ENCODE data around the gene NR1D1.

The NR1D1 gene

DNA sequence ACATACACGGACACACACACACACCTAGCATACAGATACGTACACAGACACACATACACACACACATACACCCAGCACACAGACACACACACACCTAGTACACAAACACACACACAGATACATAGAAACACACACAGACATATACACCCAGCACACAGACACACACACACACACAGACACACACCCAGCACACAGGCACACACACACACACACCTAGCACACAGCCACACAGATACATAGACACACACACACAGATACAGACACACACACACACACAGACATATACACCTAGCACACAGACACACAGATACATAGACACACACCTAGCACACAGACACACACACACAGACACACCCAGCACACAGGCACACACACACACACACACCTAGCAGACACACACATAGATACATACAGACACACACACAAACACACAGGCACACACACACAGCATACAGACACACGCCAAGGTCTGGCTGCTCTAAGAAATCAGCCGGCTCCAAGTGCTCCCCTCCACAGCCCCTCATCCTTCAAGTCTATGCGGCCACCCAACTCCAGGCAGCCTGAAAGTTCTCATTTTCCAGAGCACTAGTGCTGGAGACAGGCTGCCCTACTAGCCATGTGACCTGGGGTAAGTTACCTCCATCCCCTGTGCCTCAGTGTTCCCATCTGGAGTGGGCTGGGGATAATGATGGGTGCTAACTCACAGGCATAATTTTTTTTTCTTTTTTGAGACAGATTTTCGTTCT is 13.2 kb downstream of the NR1D1 start:
- Histone ChIP-seq H3K27ac (ENCODE audit: low read length) (peak overlapping the region; percentile 62), H3K9me3 (ENCODE audit: control insufficient read depth in 2 of 2, low read length in 2 of 2) (no peaks in the 10 kb centered on the region), H3K4me1 (ENCODE audit: control insufficient read depth, insufficient read depth, low read length) (peaks cover 45% of the 10 kb centered on the region), H3K9ac (ENCODE audit: low read length in 2 of 2) (no peak overlapping the region), H3K27me3 (ENCODE audit: control insufficient read depth in 1 of 2, insufficient read depth in 2 of 2, low read length in 2 of 2) (no peaks in the 10 kb centered on the region), H3K4me3 (ENCODE audit: low read length in 2 of 2) (no peak overlapping the region), H3K36me3 (ENCODE audit: control insufficient read depth in 2 of 2, insufficient read depth in 2 of 2, low read length in 2 of 2) (peaks cover 43 to 50% of the 10 kb centered on the region in 2 donors)

DNA sequence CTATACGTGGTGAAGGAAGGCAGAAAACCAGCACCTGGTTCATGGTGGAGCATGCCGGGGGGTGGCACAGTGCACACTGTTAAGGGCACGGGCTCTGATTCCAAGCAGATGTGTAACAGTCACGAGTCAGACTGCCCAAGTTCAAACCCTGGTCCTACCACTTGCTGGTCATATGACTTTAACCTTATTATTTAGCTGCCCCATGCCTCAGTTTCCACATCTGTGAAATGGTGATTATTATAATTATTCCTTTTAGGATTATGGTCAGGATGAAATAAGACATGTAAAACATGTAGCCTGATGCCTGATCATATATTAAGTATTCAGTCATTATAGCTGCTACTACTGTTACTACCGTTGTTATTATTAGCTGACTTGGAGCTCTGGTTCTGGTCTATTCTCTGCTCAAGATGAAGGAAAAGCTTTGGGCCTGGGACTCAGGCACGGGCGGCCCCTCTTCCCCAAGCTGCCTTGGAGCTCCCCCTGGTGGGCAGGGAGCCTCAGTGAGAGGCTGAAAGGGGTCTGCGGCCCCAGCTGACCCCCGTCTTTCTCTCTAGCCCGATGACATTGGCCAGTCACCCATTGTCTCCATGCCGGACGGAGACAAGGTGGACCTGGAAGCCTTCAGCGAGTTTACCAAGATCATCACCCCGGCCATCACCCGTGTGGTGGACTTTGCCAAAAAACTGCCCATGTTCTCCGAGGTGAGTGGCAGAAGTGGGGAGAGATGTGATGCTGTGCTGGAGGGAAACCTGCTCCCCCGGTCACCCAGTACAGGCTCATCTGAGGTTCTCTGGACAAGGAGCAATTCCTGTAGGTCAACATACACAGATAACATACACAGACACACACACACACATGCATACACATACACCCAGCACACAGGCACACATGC is 14.0 kb downstream of the NR1D1 start:
- peaks cover 43 to 50% of the 10 kb centered on the region in 2 donors for H3K36me3 ChIP-seq (ENCODE audit: control insufficient read depth in 2 of 2, insufficient read depth in 2 of 2, low read length in 2 of 2)
- no peaks in the 10 kb centered on the region for H3K27me3 ChIP-seq (ENCODE audit: control insufficient read depth in 1 of 2, insufficient read depth in 2 of 2, low read length in 2 of 2)
- peaks cover 37% of the 10 kb centered on the region for H3K4me1 ChIP-seq (ENCODE audit: control insufficient read depth, insufficient read depth, low read length)
- peak overlapping the region; percentile 62 for H3K27ac ChIP-seq (ENCODE audit: low read length)
- H3K4me3 ChIP-seq (ENCODE audit: low read length in 2 of 2): peak overlapping the region in 1 of 2 donors; percentile 19
- H3K9me3 ChIP-seq (ENCODE audit: control insufficient read depth in 2 of 2, low read length in 2 of 2): no peaks in the 10 kb centered on the region
- H3K9ac ChIP-seq (ENCODE audit: low read length in 2 of 2): peak overlapping the region in 1 of 2 donors; percentile 22

DNA sequence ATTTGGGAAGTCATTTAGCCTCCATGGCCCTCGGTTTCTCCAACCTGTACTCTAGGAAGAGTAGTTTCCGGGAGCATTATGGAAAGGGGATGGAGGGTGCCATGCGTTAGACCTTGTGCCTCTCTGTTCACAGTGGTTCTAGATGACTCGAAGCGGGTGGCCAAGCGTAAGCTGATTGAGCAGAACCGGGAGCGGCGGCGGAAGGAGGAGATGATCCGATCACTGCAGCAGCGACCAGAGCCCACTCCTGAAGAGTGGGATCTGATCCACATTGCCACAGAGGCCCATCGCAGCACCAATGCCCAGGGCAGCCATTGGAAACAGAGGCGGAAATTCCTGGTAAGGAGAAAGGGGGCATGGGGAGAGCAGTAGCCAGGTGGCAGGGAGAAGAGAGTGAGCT is 15.9 kb downstream of the NR1D1 start:
- Histone ChIP-seq H3K9me3 (ENCODE audit: control insufficient read depth in 2 of 2, low read length in 2 of 2) (no peaks in the 10 kb centered on the region), H3K9ac (ENCODE audit: low read length in 2 of 2) (no peak overlapping the region), H3K4me1 (ENCODE audit: control insufficient read depth, insufficient read depth, low read length) (peaks cover 19% of the 10 kb centered on the region), H3K27me3 (ENCODE audit: control insufficient read depth in 1 of 2, insufficient read depth in 2 of 2, low read length in 2 of 2) (no peaks in the 10 kb centered on the region), H3K4me3 (ENCODE audit: low read length in 2 of 2) (no peak overlapping the region), H3K36me3 (ENCODE audit: control insufficient read depth in 2 of 2, insufficient read depth in 2 of 2, low read length in 2 of 2) (peaks cover 46 to 53% of the 10 kb centered on the region in 2 donors), H3K27ac (ENCODE audit: low read length) (peak overlapping the region; percentile 18)

DNA sequence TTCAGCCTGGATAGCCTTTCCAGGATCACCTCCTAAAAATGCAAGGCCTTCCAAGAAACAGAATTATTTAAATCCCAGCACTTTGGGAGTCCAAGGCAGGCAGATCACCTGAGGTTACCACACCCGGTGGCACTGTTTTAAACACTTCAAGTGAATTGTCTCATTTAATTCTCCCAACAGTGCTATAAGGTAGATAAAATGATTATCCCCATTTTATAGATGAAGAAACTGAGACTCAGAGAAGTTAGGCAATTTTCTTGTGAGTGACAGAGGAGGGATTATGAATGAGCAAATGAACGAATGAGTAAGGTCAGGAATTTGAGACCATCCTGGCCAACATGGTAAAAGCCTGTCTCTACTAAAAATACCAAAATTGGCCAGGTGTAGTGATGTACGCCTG is 20.8 kb downstream of the NR1D1 start:
- H3K4me1 ChIP-seq (ENCODE audit: control insufficient read depth, insufficient read depth, low read length): peaks cover 27% of the 10 kb centered on the region
- no peaks in the 10 kb centered on the region for H3K27me3 ChIP-seq (ENCODE audit: control insufficient read depth in 1 of 2, insufficient read depth in 2 of 2, low read length in 2 of 2)
- H3K9ac ChIP-seq (ENCODE audit: low read length in 2 of 2): no peak overlapping the region
- peaks cover 25 to 40% of the 10 kb centered on the region in 2 donors for H3K36me3 ChIP-seq (ENCODE audit: control insufficient read depth in 2 of 2, insufficient read depth in 2 of 2, low read length in 2 of 2)
- no peaks in the 10 kb centered on the region for H3K9me3 ChIP-seq (ENCODE audit: control insufficient read depth in 2 of 2, low read length in 2 of 2)
- H3K4me3 ChIP-seq (ENCODE audit: low read length in 2 of 2): no peak overlapping the region
- no peak overlapping the region for H3K27ac ChIP-seq (ENCODE audit: low read length)

DNA sequence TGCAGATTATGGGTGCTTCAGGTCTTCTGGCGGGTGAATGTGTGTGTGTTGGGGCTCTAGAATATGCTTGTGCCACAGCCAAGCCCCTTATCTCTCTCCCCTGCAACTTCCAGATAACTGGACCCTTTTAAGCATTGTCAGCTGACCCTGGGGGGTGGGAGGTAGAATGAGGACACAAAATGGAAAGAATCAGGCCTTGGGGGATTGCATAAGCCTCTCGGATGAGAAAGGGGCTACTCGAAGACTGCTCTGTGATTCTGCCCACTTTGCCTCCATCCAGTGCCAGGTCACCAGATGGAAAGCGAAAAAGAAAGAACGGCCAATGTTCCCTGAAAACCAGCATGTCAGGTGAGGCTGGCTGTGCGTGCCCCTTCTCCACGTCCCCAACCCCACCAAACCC is 23.8 kb downstream of the NR1D1 start:
- Histone ChIP-seq H3K4me3 (ENCODE audit: low read length in 2 of 2) (no peak overlapping the region), H3K9me3 (ENCODE audit: control insufficient read depth in 2 of 2, low read length in 2 of 2) (no peaks in the 10 kb centered on the region), H3K36me3 (ENCODE audit: control insufficient read depth in 2 of 2, insufficient read depth in 2 of 2, low read length in 2 of 2) (peaks cover 14 to 29% of the 10 kb centered on the region in 2 donors), H3K27me3 (ENCODE audit: control insufficient read depth in 1 of 2, insufficient read depth in 2 of 2, low read length in 2 of 2) (no peaks in the 10 kb centered on the region), H3K27ac (ENCODE audit: low read length) (peak overlapping the region; percentile 93), H3K4me1 (ENCODE audit: control insufficient read depth, insufficient read depth, low read length) (peaks cover 56% of the 10 kb centered on the region), H3K9ac (ENCODE audit: low read length in 2 of 2) (peak overlapping the region in 1 of 2 donors; percentile 8)

DNA sequence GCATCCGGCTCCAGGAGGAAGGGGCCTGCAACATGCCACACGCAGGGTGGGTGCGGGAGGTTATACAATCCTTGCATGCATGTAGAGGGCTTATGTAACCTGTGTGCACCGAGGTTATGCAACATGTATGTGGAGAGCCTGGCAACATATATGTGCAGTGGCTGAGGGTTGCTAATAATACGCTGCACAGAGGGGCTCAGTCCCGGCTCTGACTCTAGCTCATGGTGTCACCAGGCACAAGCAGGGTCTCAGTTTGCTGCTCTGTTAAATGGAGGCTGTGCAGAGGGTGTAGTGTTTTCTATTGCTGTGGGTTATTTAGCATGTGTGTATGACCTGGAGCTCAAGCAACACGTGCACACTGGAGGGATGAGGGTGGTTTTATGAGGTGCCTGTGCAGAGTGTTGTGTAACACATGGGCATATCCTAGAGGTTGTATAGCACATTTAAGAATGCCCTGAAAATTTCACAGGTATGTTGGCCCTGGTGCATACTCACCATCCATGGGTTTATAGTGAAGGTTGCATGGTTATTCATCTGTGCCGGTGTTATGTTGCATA is 24.4 kb downstream of the NR1D1 start:
- peaks cover 14 to 27% of the 10 kb centered on the region in 2 donors for H3K36me3 ChIP-seq (ENCODE audit: control insufficient read depth in 2 of 2, insufficient read depth in 2 of 2, low read length in 2 of 2)
- peak overlapping the region; percentile 39 to 64 for H3K9ac ChIP-seq (ENCODE audit: low read length in 2 of 2)
- peaks cover 62% of the 10 kb centered on the region for H3K4me1 ChIP-seq (ENCODE audit: control insufficient read depth, insufficient read depth, low read length)

DNA sequence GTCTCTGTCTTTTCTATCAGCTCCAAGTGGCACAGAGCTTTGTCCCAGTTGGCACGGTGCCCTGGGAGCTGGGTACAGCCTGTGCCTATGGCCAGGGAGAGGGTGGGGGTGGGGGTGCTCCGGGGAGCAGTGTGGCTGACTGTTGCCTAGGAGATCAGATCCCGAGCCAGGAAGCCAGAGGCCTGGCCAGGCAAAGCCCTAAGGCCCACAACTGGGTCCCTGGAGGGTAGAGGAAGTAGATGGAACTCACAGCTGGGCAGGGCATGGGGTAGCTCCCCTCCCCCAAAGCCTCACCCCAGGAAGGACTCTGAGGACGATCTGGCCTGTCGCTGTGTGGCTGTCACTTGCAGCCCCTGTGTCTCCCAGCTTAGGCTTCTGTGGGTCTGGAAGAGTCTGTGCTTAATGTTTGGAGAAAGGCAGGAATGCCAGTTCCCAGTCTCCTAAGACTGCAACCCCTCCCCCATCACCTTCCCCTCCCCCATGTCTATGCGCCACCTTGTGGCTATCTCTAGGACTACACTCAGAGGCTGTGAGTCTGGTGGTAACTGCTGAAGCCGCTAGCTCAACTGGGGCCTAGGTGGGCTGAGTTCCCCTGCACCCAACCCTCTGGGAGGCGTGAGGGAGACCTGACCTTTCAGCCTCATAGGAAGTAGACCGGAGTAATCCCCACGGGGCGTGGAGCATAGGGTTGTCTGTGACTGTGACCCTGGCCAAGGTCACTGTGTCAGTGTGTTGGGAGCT is 25.0 kb downstream of the NR1D1 start:
- H3K9ac ChIP-seq (ENCODE audit: low read length in 2 of 2): peak overlapping the region; percentile 39 to 64
- peaks cover 13 to 26% of the 10 kb centered on the region in 2 donors for H3K36me3 ChIP-seq (ENCODE audit: control insufficient read depth in 2 of 2, insufficient read depth in 2 of 2, low read length in 2 of 2)
- H3K9me3 ChIP-seq (ENCODE audit: control insufficient read depth in 2 of 2, low read length in 2 of 2): no peaks in the 10 kb centered on the region
- peak overlapping the region; percentile 50 to 65 for H3K4me3 ChIP-seq (ENCODE audit: low read length in 2 of 2)
- H3K4me1 ChIP-seq (ENCODE audit: control insufficient read depth, insufficient read depth, low read length): peaks cover 68% of the 10 kb centered on the region
- no peaks in the 10 kb centered on the region for H3K27me3 ChIP-seq (ENCODE audit: control insufficient read depth in 1 of 2, insufficient read depth in 2 of 2, low read length in 2 of 2)
- H3K27ac ChIP-seq (ENCODE audit: low read length): peak overlapping the region; percentile 93

More for the DNA sequence above, 24.4 kb downstream of the NR1D1 start:
- H3K9me3 ChIP-seq (ENCODE audit: control insufficient read depth in 2 of 2, low read length in 2 of 2): no peaks in the 10 kb centered on the region
- H3K27ac ChIP-seq (ENCODE audit: low read length): peak overlapping the region; percentile 93
- H3K27me3 ChIP-seq (ENCODE audit: control insufficient read depth in 1 of 2, insufficient read depth in 2 of 2, low read length in 2 of 2): no peaks in the 10 kb centered on the region
- H3K4me3 ChIP-seq (ENCODE audit: low read length in 2 of 2): peak overlapping the region; percentile 50 to 65

DNA sequence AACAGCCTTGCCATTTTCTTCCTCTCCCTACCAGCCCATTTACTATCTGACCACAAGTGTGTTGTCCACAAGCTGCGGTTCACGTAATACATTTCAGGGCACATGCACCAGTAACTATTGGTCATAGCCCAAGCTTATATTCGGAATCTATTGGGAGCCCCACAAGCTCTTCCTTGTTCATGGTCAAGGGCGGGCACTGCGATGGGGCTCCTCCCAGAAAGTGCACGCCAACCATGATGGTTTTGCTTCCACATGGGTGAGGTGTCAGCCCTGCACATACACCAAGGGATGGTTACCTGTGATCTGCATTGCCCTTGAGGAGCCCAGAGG is 25.6 kb downstream of the NR1D1 start:
- Histone ChIP-seq H3K27me3 (ENCODE audit: control insufficient read depth in 1 of 2, insufficient read depth in 2 of 2, low read length in 2 of 2) (no peaks in the 10 kb centered on the region), H3K4me1 (ENCODE audit: control insufficient read depth, insufficient read depth, low read length) (peaks cover 74% of the 10 kb centered on the region), H3K36me3 (ENCODE audit: control insufficient read depth in 2 of 2, insufficient read depth in 2 of 2, low read length in 2 of 2) (peaks cover 11 to 26% of the 10 kb centered on the region in 2 donors), H3K9me3 (ENCODE audit: control insufficient read depth in 2 of 2, low read length in 2 of 2) (no peaks in the 10 kb centered on the region), H3K27ac (ENCODE audit: low read length) (peak overlapping the region; percentile 93), H3K4me3 (ENCODE audit: low read length in 2 of 2) (peak overlapping the region in 1 of 2 donors; percentile 65), H3K9ac (ENCODE audit: low read length in 2 of 2) (peak overlapping the region in 1 of 2 donors; percentile 36)

DNA sequence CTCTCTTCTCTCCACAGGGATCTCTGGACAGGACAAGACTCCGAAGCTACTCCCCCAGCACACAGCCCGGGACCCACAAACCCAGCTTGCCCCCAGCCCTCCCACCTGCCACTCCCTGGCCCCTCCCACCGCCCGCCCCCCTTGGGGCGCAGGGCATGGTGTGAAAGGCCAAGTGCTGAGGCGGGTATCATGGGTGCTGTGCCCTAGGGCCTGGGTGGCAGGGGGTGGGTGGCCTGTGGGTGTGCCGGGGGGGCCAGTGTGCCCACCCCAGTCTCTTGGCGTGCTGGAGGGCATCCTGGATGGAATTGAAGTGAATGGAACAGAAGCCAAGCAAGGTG is 26.2 kb downstream of the NR1D1 start:
- H3K27me3 ChIP-seq (ENCODE audit: control insufficient read depth in 1 of 2, insufficient read depth in 2 of 2, low read length in 2 of 2): no peaks in the 10 kb centered on the region
- H3K27ac ChIP-seq (ENCODE audit: low read length): peak overlapping the region; percentile 93
- H3K9me3 ChIP-seq (ENCODE audit: control insufficient read depth in 2 of 2, low read length in 2 of 2): no peaks in the 10 kb centered on the region
- no peak overlapping the region for H3K9ac ChIP-seq (ENCODE audit: low read length in 2 of 2)
- H3K4me1 ChIP-seq (ENCODE audit: control insufficient read depth, insufficient read depth, low read length): peaks cover 81% of the 10 kb centered on the region
- H3K4me3 ChIP-seq (ENCODE audit: low read length in 2 of 2): no peak overlapping the region
- H3K36me3 ChIP-seq (ENCODE audit: control insufficient read depth in 2 of 2, insufficient read depth in 2 of 2, low read length in 2 of 2): peaks cover 11 to 24% of the 10 kb centered on the region in 2 donors

DNA sequence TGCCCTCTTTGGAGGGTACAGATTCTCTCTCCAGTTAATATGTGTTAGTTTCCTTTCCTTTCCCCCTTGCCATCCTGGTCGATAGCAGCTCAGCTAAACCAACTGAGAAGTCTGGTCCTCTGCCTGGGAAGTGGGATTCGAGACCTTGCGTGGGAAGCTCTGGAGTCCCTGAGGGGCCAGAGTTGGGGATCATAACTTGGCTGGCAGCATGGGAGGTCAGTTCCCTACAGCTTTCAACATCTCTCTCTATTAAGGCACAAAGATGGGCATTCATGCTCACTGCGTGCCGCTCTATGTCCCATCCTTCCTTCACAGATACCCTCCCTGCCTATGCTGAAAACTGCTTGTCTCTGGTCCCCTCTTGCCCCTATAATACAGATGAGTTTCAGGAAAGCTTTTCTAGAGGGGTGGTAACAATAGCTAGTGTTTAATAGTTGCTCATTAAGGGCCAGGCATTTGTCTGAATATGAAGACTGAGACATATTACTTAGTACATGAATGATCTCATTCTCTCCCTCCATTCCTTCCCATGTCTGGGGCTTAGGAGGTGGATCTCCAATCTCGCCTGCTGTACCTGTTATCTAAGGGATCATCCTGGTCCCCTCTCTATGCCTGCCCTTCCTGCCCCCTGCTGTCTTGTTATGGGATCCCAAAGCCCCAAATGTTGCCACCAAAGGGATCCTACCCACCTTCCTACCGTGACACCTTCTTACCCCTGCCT is 26.8 kb downstream of the NR1D1 start:
- Histone ChIP-seq H3K4me1 (ENCODE audit: control insufficient read depth, insufficient read depth, low read length) (peaks cover 86% of the 10 kb centered on the region), H3K9ac (ENCODE audit: low read length in 2 of 2) (peak overlapping the region in 1 of 2 donors; percentile 36)

More for the DNA sequence above, 26.8 kb downstream of the NR1D1 start:
- H3K27me3 ChIP-seq (ENCODE audit: control insufficient read depth in 1 of 2, insufficient read depth in 2 of 2, low read length in 2 of 2): no peaks in the 10 kb centered on the region
- no peaks in the 10 kb centered on the region for H3K9me3 ChIP-seq (ENCODE audit: control insufficient read depth in 2 of 2, low read length in 2 of 2)
- peaks cover 11 to 22% of the 10 kb centered on the region in 2 donors for H3K36me3 ChIP-seq (ENCODE audit: control insufficient read depth in 2 of 2, insufficient read depth in 2 of 2, low read length in 2 of 2)
- H3K4me3 ChIP-seq (ENCODE audit: low read length in 2 of 2): peak overlapping the region in 1 of 2 donors; percentile 29
- peak overlapping the region; percentile 93 for H3K27ac ChIP-seq (ENCODE audit: low read length)
